ENCODE measurements around the gene EHBP1. TPM values are rescaled to one million over a fixed set of nuclear protein-coding genes. Genes with fewer than 3 reads are reported as not detected.
A peak's percentile ranks its signal among the peaks of the same experiment; 100 is the strongest.

EHBP1 gene
- total RNA-seq, 2 donors from 2014 or later, result 22.4 to 22.9 TPM

DNA sequence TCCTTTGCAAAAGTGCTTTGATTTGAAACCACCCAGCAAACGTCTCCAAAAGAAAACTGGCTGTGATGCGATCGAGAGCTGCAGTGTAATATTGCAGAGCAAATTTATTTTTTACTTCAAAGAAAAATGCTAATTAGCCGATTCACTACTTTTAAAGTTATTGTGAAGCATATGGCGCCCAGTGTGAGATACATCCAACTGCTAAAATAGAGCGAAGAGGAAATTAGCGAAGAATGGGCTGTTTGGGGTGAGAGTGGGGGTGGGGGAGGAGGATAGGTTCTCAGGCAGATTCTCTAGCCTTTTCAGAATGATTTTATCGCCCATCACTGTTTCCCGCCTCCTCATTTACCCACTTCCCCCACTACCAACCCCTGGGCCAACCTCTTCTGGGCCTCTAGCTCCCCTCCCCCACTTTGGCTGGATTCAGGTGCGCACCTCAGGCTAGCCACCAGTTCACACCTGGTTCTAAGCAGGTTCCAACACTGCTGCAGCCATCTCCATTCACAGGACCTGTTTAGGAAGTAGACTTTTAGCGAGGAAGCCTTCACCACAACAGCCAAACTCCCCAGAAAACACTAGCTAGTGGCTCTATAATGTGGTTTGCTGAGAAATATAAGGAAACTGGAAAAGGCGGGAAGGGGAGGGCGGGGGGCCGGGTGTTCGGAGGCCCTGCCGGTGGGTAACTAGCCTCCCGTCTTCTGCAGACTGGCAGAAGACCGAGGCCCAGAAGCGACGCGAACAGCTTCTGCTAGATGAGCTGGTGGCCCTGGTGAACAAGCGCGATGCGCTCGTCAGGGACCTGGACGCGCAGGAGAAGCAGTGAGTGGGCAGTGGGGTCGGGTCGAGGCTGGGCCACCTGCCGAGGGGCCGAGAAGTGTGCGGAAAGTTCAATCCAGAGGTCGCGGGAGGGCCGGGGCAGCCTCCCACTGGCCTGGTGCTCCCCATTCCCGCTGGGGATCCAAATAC is 339.1 kb downstream of the EHBP1 start:
- Histone ChIP-seq H3K9me3 (no peaks in the 10 kb centered on the region), H3K27me3 (peaks cover 26% of the 10 kb centered on the region in 2 donors), H3K4me1 (peaks cover 0 to 20% of the 10 kb centered on the region in 2 donors), H3K4me3 (no peak overlapping the region), H3K36me3 (peaks cover 12% of the 10 kb centered on the region), H3K27ac (no peak overlapping the region)
- DNase-seq (ENCODE audit: low spot score), result no peak
- TF ChIP-seq, protein P1, sequence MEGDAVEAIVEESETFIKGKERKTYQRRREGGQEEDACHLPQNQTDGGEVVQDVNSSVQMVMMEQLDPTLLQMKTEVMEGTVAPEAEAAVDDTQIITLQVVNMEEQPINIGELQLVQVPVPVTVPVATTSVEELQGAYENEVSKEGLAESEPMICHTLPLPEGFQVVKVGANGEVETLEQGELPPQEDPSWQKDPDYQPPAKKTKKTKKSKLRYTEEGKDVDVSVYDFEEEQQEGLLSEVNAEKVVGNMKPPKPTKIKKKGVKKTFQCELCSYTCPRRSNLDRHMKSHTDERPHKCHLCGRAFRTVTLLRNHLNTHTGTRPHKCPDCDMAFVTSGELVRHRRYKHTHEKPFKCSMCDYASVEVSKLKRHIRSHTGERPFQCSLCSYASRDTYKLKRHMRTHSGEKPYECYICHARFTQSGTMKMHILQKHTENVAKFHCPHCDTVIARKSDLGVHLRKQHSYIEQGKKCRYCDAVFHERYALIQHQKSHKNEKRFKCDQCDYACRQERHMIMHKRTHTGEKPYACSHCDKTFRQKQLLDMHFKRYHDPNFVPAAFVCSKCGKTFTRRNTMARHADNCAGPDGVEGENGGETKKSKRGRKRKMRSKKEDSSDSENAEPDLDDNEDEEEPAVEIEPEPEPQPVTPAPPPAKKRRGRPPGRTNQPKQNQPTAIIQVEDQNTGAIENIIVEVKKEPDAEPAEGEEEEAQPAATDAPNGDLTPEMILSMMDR (IDR thresholded peaks at IDR 0.05), result no peak

DNA sequence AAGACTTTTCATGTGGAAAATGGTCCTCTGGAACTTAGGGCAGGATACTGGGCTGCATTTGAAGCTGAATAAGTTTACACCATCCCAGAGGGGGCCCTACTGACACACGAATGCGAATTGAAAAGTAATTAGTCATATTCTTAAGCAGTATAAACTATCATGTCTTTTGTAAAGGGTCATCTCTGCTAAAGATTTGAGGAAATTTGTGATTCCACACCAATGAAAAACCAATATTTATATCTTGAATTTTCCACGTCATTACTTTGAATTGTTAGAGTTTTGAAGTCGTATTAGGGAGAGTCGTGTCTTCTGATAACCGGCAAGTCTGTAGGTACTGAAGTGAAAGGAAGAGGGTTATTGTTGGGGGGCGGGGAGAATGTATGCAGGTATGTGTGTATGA is 341.0 kb downstream of the EHBP1 start:
- H3K27me3 ChIP-seq, result peaks cover 33 to 44% of the 10 kb centered on the region in 2 donors
- no peak overlapping the region for H3K27ac ChIP-seq
- no peak overlapping the region for H3K4me3 ChIP-seq
- DNase-seq (ENCODE audit: low spot score), result no peak
- TF ChIP-seq, protein P1 (IDR thresholded peaks at IDR 0.05), result no peak
- peaks cover 12% of the 10 kb centered on the region for H3K36me3 ChIP-seq
- no peaks in the 10 kb centered on the region for H3K9me3 ChIP-seq
- peaks cover 0 to 38% of the 10 kb centered on the region in 2 donors for H3K4me1 ChIP-seq

DNA sequence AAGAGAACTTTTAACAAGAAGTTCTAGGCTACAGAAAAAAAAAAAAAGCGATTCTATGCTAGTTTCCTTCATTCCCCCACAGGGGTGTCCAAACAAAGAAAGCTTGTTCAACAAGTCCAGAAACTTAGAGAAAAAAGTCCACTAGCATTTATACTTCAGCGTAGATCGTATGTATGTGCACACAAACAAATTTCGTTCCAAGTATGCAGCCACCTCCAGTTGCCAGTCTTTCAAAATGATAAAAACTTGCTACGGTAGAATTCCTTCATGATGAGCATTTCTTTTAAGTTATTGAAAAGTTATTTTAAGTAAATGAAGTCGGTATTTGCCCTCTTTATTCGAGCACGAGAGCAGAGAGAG is 341.4 kb downstream of the EHBP1 start:
- Histone ChIP-seq H3K36me3 (peaks cover 12% of the 10 kb centered on the region), H3K27me3 (peaks cover 33 to 48% of the 10 kb centered on the region in 2 donors), H3K9me3 (no peaks in the 10 kb centered on the region), H3K4me3 (no peak overlapping the region), H3K27ac (no peak overlapping the region), H3K4me1 (peaks cover 0 to 38% of the 10 kb centered on the region in 2 donors)
- TF ChIP-seq, protein P1 (IDR thresholded peaks at IDR 0.05), result no peak
- no peak for DNase-seq (ENCODE audit: low spot score)

DNA sequence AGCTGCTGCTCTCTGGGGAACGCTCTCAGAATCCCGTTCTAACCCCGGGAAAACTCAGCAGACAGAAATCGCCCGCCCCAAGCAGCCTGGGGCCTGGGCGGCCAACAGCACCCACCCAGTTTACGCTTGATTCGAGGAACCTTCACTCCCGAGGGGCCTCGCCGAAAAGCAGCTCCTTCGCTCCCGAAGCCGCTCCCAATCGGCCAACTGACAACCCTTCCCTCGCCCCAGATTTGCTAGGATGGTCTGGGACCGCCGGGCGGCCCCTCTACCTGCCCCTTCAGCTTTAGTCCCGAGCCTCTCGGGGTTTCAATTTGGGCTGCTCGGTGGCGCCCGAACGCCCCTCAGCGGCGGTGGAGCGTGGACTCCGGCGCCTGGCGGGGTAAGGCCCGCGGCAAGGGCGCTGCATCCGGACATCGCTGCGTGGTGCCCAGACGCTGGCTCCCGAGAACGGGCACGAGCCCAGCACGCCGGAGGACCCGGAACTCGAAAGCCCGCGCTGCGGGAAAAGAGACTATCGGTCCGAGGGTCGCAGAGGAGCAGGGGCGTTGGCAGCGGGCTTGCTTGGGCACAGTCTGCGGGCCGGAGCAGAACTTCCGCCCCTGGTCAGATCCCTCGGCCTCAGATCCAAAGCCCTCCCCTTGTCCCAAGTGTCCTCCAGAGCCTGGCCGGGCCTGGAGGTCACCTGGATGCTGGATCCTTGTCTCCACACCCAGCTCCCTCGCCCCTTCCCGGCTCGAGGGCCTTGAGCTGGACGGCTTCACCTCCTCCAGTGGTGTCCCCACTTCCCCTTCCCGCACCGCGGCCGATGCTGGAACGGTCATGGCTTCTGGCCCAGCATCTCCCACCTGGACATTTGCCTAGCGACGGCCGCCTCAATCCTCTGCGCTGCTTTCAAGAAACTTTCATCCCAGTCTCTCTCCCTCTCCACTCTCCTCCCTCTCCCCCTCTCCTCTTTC is 342.1 kb downstream of the EHBP1 start:
- Histone ChIP-seq H3K27me3 (peaks cover 37 to 51% of the 10 kb centered on the region in 2 donors), H3K4me3 (peak overlapping the region in 1 of 2 donors; percentile 6), H3K27ac (no peak overlapping the region), H3K9me3 (no peaks in the 10 kb centered on the region), H3K36me3 (peaks cover 12% of the 10 kb centered on the region), H3K4me1 (peaks cover 0 to 38% of the 10 kb centered on the region in 2 donors)
- no peak for DNase-seq (ENCODE audit: low spot score)
- TF ChIP-seq, protein P1 (IDR thresholded peaks at IDR 0.05), result no peak

DNA sequence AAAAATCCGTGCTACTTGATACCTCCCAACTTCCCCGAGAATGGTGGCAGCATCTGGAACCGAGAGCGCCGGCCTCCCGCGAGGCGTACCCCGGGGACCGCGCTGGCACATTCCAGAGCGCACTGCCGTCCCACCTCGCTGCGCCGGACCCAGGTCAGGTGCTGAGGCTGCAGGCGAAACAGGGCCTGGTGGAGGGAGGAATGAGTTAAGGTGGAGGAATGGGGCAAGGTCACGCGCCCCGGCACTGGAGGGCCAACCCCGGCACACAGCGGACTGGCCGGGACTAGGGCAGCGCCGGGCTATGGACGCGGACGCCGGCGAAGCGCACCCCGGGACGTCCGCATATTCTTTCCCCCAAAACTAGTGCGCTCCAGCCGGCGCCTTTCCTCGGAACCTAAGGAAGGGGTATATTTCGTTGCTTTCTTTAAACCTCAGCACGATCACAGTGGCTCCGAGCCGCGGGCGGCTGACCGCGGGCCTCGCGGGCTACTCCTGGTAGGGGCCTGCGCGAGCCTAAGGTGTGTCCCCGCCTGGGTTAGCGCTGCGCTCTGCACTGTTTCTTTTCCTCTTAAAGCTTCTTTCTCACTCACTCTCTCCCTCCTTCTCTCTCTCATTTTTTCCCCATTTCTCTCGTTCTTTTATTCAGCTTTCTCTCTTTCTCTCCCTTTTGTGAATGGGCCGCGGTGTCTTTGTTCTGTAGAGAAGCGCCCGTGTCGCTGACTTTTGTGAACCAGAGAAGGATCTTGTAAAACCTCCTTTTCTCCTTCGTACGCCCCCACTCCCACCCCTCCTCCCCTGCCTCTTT is 343.1 kb downstream of the EHBP1 start:
- Histone ChIP-seq H3K4me1 (peaks cover 0 to 38% of the 10 kb centered on the region in 2 donors), H3K27me3 (peaks cover 38 to 51% of the 10 kb centered on the region in 2 donors), H3K27ac (no peak overlapping the region), H3K9me3 (peaks cover 0 to 3% of the 10 kb centered on the region in 2 donors), H3K36me3 (peaks cover 12% of the 10 kb centered on the region), H3K4me3 (no peak overlapping the region)
- no peak for DNase-seq (ENCODE audit: low spot score)
- TF ChIP-seq, protein P1 (IDR thresholded peaks at IDR 0.05), result no peak

All from right atrium auricular region (tissue), 2 donors.